Measurements from ENCODE around the gene CLTA. TPM values are rescaled to one million over a fixed set of nuclear protein-coding genes. Genes with fewer than 3 reads are reported as not detected.

The CLTA gene
- total RNA-seq, 1 experiment from 2014 or later, result 146 TPM

DNA sequence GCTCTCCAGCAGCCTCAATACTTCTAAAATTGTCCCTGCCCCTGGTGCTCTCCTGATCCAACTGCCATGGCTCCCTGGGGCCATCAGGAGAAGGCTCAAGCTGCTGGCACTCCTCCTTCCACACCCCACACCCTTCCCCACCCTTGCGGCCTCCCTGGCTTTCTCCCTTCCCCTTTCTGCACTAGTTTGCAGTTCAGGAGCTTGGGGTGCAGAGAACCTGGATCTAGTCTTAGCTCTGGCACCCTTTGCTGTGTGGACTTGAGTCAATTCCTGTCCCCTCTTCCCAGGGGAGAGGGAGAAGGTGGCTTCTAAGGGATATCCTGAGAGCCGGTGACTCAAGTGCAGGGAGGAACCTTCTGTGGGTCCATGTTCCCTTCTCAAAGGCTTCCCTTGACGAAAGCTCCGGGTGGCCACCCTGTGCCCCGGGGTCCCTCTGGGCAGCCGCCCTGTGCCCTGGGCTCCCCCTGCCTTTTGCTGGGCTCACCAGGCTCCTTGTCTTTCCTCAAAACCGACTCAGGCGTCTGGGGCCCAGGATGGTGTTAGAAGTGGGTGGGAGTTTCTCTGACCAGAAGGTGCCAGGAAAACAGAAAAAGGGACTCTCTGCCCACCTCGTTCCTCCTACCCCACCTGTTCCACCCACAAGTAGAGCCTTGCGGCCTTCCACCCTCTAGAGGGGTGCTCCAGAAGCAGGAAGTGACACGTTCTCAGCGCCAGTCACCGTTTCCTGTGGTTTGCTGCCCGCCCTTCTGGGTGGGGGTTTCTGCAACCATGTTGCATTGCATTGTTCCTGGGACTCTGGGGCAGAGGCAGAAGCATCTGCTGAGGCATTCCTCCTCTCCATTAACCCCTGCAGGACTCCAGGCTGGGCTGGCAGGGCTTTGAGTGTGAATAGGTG lies 39.2 kb upstream of the CLTA start:
- DNase-seq, result no peak
- no peaks in the 10 kb centered on the region for H3K27me3 ChIP-seq (ENCODE audit: insufficient read depth, low read depth)
- no peaks in the 10 kb centered on the region for H3K9me2 ChIP-seq (ENCODE audit: insufficient read depth)
- H3K4me2 ChIP-seq, result no peak overlapping the region
- ChIA-PET CTCF (interaction anchor here (0.5 kb wide), 1 partner anchor 295 kb away, joined by 7 read pairs; no protein-coding TSS in a partner anchor), POLR2A (ENCODE audit: unreplicated experiment) (no interaction called here)
- no peaks in the 10 kb centered on the region for H3K79me2 ChIP-seq (ENCODE audit: low read depth)
- H3K4me1 ChIP-seq (replicated peaks; ENCODE audit: insufficient read depth), result peaks cover 13% of the 10 kb centered on the region
- no peak for TF ChIP-seq EZH2 (IDR thresholded peaks at IDR 0.05; ENCODE audit: low read depth)
- TF ChIP-seq, protein P1, sequence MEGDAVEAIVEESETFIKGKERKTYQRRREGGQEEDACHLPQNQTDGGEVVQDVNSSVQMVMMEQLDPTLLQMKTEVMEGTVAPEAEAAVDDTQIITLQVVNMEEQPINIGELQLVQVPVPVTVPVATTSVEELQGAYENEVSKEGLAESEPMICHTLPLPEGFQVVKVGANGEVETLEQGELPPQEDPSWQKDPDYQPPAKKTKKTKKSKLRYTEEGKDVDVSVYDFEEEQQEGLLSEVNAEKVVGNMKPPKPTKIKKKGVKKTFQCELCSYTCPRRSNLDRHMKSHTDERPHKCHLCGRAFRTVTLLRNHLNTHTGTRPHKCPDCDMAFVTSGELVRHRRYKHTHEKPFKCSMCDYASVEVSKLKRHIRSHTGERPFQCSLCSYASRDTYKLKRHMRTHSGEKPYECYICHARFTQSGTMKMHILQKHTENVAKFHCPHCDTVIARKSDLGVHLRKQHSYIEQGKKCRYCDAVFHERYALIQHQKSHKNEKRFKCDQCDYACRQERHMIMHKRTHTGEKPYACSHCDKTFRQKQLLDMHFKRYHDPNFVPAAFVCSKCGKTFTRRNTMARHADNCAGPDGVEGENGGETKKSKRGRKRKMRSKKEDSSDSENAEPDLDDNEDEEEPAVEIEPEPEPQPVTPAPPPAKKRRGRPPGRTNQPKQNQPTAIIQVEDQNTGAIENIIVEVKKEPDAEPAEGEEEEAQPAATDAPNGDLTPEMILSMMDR (conservative IDR thresholded peaks at IDR 0.05), result no peak
- no peaks in the 10 kb centered on the region; the same call in 1 of the 2 replicates for H3K9me3 ChIP-seq (ENCODE audit: insufficient read depth, low read depth)
- H3F3A ChIP-seq (ENCODE audit: insufficient read depth, low read depth), result peaks cover 9% of the 10 kb centered on the region
- intact Hi-C loops (cut with micrococcal nuclease; ENCODE audit: unreplicated experiment), result no loop called here
- no peak overlapping the region for H3K4me3 ChIP-seq
- H4K20me1 ChIP-seq (ENCODE audit: insufficient read depth), result no peaks in the 10 kb centered on the region
- H3K27ac ChIP-seq, result no peak overlapping the region
- BruUV-seq (replicated peaks), result TSS peak; percentile 77
- no peak overlapping the region for H2AFZ ChIP-seq
- no peaks in the 10 kb centered on the region for H3K36me3 ChIP-seq (ENCODE audit: low read depth)

- H3K27me3 ChIP-seq (ENCODE audit: insufficient read depth, low read depth), result no peaks in the 10 kb centered on the region
- TF ChIP-seq, protein P1 (conservative IDR thresholded peaks at IDR 0.05), result no peak
- TF ChIP-seq EZH2 (IDR thresholded peaks at IDR 0.05; ENCODE audit: low read depth), result no peak
- intact Hi-C loops (cut with micrococcal nuclease; ENCODE audit: unreplicated experiment), result no loop called here
- no peak for DNase-seq
- H3K36me3 ChIP-seq (ENCODE audit: low read depth), result no peaks in the 10 kb centered on the region
- H3F3A ChIP-seq (ENCODE audit: insufficient read depth, low read depth), result peaks cover 9% of the 10 kb centered on the region
- no peak overlapping the region for H3K4me2 ChIP-seq
- H4K20me1 ChIP-seq (ENCODE audit: insufficient read depth), result no peaks in the 10 kb centered on the region
- no peaks in the 10 kb centered on the region for H3K79me2 ChIP-seq (ENCODE audit: low read depth)
- CTCF ChIA-PET, result no interaction called here
- H3K9me3 ChIP-seq (ENCODE audit: insufficient read depth, low read depth), result no peaks in the 10 kb centered on the region; the same call in 1 of the 2 replicates
- H3K27ac ChIP-seq, result no peak overlapping the region
- H3K9me2 ChIP-seq (ENCODE audit: insufficient read depth), result no peaks in the 10 kb centered on the region
- no peak overlapping the region for H3K4me3 ChIP-seq
- peaks cover 13% of the 10 kb centered on the region for H3K4me1 ChIP-seq (replicated peaks; ENCODE audit: insufficient read depth)
- POLR2A ChIA-PET (ENCODE audit: unreplicated experiment), result no interaction called here
- no TSS peak for BruUV-seq (replicated peaks)
- no peak overlapping the region for H2AFZ ChIP-seq
These were observed 37.8 kb upstream of the CLTA start for GRCh38 chr9:36152741-36153438.

- Histone ChIP-seq H3K9me3 (ENCODE audit: insufficient read depth, low read depth) (no peaks in the 10 kb centered on the region; the same call in 1 of the 2 replicates), H3F3A (ENCODE audit: insufficient read depth, low read depth) (peaks cover 3% of the 10 kb centered on the region), H4K20me1 (ENCODE audit: insufficient read depth) (no peaks in the 10 kb centered on the region), H2AFZ (no peak overlapping the region), H3K4me3 (no peak overlapping the region), H3K4me1 (replicated peaks; ENCODE audit: insufficient read depth) (peaks cover 7% of the 10 kb centered on the region), H3K79me2 (ENCODE audit: low read depth) (no peaks in the 10 kb centered on the region), H3K9me2 (ENCODE audit: insufficient read depth) (no peaks in the 10 kb centered on the region), H3K27ac (no peak overlapping the region), H3K36me3 (ENCODE audit: low read depth) (no peaks in the 10 kb centered on the region), H3K27me3 (ENCODE audit: insufficient read depth, low read depth) (no peaks in the 10 kb centered on the region), H3K4me2 (no peak overlapping the region)
- POLR2A ChIA-PET (ENCODE audit: unreplicated experiment), result no interaction called here
- TF ChIP-seq, protein P1 (conservative IDR thresholded peaks at IDR 0.05), result no peak
- no peak for TF ChIP-seq EZH2 (IDR thresholded peaks at IDR 0.05; ENCODE audit: low read depth)
- intact Hi-C loops (cut with micrococcal nuclease; ENCODE audit: unreplicated experiment), result no loop called here
- CTCF ChIA-PET, result no interaction called here
- BruUV-seq (replicated peaks), result no TSS peak
- no peak for DNase-seq
These were observed 37.0 kb upstream of the CLTA start for GRCh38 chr9:36153746-36154145.

Measured in PC-9 (cell line).